Astrocyte (in vitro differentiated cells and primary cell): ENCODE results near the gene GRB10.

ENCODE experiments used
- CTCF ChIP-seq: IDR thresholded peaks from 2 replicates; pipeline ENCODE4 v1.5.1; 2011; ENCODE audit warnings: low read depth, mild to moderate bottlenecking, inconsistent platforms, low read length, moderate library complexity; ENCODE audit not compliant: insufficient read depth
- EZH2 ChIP-seq: IDR thresholded peaks from 2 replicates; pipeline ENCODE4 v1.6.1; 2012; ENCODE audit warnings: mild to moderate bottlenecking, low read length, inconsistent platforms; ENCODE audit not compliant: insufficient read depth

GRCh38 chr7:50627824-50628361, 154.8 kb downstream of the GRB10 start:
- TF ChIP-seq CTCF (no peak), EZH2 (no peak)
